ENCODE measurements around the gene MNDA. TPM values are rescaled to one million over a fixed set of nuclear protein-coding genes. Genes with fewer than 3 reads are reported as not detected.

MNDA gene
- total RNA-seq, 1 donor from 2014 or later, result not detected

DNA sequence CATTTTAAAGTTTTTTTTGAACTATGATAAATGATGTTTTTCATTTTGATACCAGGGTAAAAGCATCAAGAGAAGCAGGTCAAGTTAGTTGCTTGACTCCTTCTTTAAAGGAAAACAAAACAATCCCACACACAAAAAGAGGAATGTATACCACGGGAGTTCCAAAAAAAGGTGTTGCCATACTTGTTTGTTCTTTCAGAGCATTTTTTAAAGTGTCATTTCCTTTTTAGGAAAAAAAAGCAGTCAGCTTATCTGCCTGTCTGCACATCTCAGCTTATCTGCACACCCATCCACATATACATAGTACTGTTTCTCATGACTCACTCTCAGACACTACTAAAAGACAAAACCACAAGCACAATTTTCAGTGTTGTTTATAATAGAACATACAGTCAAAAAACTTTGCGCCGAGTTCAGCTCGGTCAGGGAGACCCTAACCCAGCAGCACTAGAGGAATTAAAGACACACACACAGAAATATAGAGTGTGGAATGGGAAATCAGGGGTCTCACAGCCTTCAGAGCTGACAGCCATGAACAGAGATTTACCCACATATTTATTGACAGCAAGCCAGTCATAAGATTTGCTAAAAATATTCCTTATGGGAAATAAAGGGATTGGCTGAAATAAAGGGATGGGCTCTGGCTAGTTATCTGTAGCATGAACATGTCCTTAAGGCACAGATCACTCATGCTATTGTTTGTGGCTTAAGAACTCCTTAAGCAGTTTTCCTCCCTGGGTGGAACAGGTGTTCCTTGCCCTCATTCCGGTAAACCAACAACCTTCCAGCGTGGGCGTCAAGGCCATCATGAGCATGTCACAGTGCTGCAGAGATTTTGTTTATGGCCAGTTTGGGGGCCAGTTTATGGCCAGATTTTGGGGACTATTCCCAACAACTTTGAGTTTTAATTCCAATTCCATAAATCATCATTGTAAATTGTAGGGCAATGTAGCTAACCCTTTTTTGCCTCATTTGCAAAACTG is 11.4 kb upstream of the MNDA start:
- TF ChIP-seq, protein P1, sequence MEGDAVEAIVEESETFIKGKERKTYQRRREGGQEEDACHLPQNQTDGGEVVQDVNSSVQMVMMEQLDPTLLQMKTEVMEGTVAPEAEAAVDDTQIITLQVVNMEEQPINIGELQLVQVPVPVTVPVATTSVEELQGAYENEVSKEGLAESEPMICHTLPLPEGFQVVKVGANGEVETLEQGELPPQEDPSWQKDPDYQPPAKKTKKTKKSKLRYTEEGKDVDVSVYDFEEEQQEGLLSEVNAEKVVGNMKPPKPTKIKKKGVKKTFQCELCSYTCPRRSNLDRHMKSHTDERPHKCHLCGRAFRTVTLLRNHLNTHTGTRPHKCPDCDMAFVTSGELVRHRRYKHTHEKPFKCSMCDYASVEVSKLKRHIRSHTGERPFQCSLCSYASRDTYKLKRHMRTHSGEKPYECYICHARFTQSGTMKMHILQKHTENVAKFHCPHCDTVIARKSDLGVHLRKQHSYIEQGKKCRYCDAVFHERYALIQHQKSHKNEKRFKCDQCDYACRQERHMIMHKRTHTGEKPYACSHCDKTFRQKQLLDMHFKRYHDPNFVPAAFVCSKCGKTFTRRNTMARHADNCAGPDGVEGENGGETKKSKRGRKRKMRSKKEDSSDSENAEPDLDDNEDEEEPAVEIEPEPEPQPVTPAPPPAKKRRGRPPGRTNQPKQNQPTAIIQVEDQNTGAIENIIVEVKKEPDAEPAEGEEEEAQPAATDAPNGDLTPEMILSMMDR (IDR thresholded peaks at IDR 0.05; ENCODE audit: insufficient read depth, low read depth, low read length), result no peak
- no peak for TF ChIP-seq EZH2 (IDR thresholded peaks at IDR 0.05; ENCODE audit: insufficient read depth, low read length)
- H3K4me1 ChIP-seq (ENCODE audit: insufficient read depth, low read length), result no peaks in the 10 kb centered on the region
- H3K27me3 Mint-ChIP-seq (ENCODE audit: low read depth, unreplicated experiment), result no peaks in the 10 kb centered on the region
- FAIRE-seq (no peak), DNase-seq (ENCODE audit: low read depth) (peak; percentile 8)
- no peaks in the 10 kb centered on the region for H3K9me3 ChIP-seq (ENCODE audit: insufficient read depth, low read depth, low read length)
- peak overlapping the region; percentile 9 for H3K4me2 ChIP-seq (ENCODE audit: low read length)
- H3K36me3 Mint-ChIP-seq (ENCODE audit: low read depth, unreplicated experiment), result no peaks in the 10 kb centered on the region
- no peak overlapping the region for H2AFZ ChIP-seq (ENCODE audit: low read depth, low read length)
- no peaks in the 10 kb centered on the region for H3K36me3 ChIP-seq (ENCODE audit: insufficient read depth, low read length)
- no peak overlapping the region for H3K4me3 Mint-ChIP-seq (ENCODE audit: unreplicated experiment)
- no peak overlapping the region for H3K27ac ChIP-seq (ENCODE audit: low read depth, low read length)
- H3K79me2 ChIP-seq (ENCODE audit: insufficient read depth, low read length), result no peaks in the 10 kb centered on the region
- H4K20me1 ChIP-seq (ENCODE audit: insufficient read depth, low read length), result no peaks in the 10 kb centered on the region
- peaks cover 24% of the 10 kb centered on the region for H3K4me1 Mint-ChIP-seq (ENCODE audit: low read depth, unreplicated experiment)
- peak overlapping the region; percentile 89 for H3K27ac Mint-ChIP-seq (ENCODE audit: unreplicated experiment)
- H3K27me3 ChIP-seq (ENCODE audit: insufficient read depth, low read length), result no peaks in the 10 kb centered on the region
- H3K4me3 ChIP-seq (ENCODE audit: insufficient read depth, low read depth, low read length), result no peak overlapping the region
- H3K9me3 Mint-ChIP-seq (ENCODE audit: unreplicated experiment), result peaks cover 2% of the 10 kb centered on the region
- no peak overlapping the region for H3K9ac ChIP-seq (ENCODE audit: low read length)

DNA sequence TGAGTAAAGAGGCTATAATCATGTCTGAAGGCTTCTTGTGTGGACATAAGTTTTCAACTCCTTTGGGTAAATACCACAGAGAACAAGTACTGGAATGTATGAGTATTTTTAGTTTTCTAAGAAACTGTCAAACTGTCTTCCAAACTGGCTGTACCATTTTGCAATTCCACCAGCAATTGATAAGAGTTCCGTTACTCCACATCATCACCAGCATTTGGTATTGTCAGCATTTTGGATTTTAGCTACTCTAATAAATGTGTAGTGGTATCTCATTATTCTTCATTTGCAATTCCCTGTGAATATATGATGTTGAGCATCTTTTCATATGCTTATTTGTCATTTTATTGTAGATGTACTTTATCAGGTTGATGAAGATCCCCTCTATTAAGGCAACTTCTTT is 9.4 kb upstream of the MNDA start:
- H2AFZ ChIP-seq (ENCODE audit: low read depth, low read length), result no peak overlapping the region
- no peaks in the 10 kb centered on the region for H3K4me1 ChIP-seq (ENCODE audit: insufficient read depth, low read length)
- H3K27ac ChIP-seq (ENCODE audit: low read depth, low read length), result no peak overlapping the region
- no peak for DNase-seq (ENCODE audit: low read depth)
- Mint-ChIP-seq H3K4me1 (ENCODE audit: low read depth, unreplicated experiment) (peaks cover 24% of the 10 kb centered on the region), H3K4me3 (ENCODE audit: unreplicated experiment) (no peak overlapping the region), H3K36me3 (ENCODE audit: low read depth, unreplicated experiment) (no peaks in the 10 kb centered on the region), H3K27me3 (ENCODE audit: low read depth, unreplicated experiment) (no peaks in the 10 kb centered on the region), H3K27ac (ENCODE audit: unreplicated experiment) (no peak overlapping the region), H3K9me3 (ENCODE audit: unreplicated experiment) (peaks cover 2% of the 10 kb centered on the region)
- no peaks in the 10 kb centered on the region for H3K79me2 ChIP-seq (ENCODE audit: insufficient read depth, low read length)
- H4K20me1 ChIP-seq (ENCODE audit: insufficient read depth, low read length), result no peaks in the 10 kb centered on the region
- no peaks in the 10 kb centered on the region for H3K9me3 ChIP-seq (ENCODE audit: insufficient read depth, low read depth, low read length)
- no peaks in the 10 kb centered on the region for H3K27me3 ChIP-seq (ENCODE audit: insufficient read depth, low read length)
- no peak overlapping the region for H3K4me2 ChIP-seq (ENCODE audit: low read length)
- H3K4me3 ChIP-seq (ENCODE audit: insufficient read depth, low read depth, low read length), result no peak overlapping the region
- H3K9ac ChIP-seq (ENCODE audit: low read length), result no peak overlapping the region
- no peak for FAIRE-seq
- no peak for TF ChIP-seq EZH2 (IDR thresholded peaks at IDR 0.05; ENCODE audit: insufficient read depth, low read length)
- TF ChIP-seq, protein P1 (IDR thresholded peaks at IDR 0.05; ENCODE audit: insufficient read depth, low read depth, low read length), result no peak
- no peaks in the 10 kb centered on the region for H3K36me3 ChIP-seq (ENCODE audit: insufficient read depth, low read length)
